ENCODE measurements around the gene FBLN1. TPM values are rescaled to one million over a fixed set of nuclear protein-coding genes. Genes with fewer than 3 reads are reported as not detected.

FBLN1 gene
- total and polyA plus RNA-seq, 11 donors: 22.4 to 239 (median 44.7) TPM

- Histone ChIP-seq H3K4me3 (peak overlapping the region in 8 of 12 donors; percentile 9 to 43 (median 31)), H3K9me3 (peaks cover 0 to 6% (median 0%) of the 10 kb centered on the region in 12 donors), H3K27me3 (no peaks in the 10 kb centered on the region), H3K27ac (peak overlapping the region in 7 of 12 donors; percentile 36 to 78 (median 52)), H3K4me1 (peaks cover 0 to 5% (median 0%) of the 10 kb centered on the region in 12 donors), H3K36me3 (no peaks in the 10 kb centered on the region)
- DNase-seq (peak in 4 of 5 donors; percentile 45 to 83 (median 53)), ATAC-seq (peak; percentile 62 to 87 (median 80))
- TF ChIP-seq CTCF (IDR thresholded peaks at IDR 0.05): no peak
- no peak for TF ChIP-seq POLR2A (IDR thresholded peaks at IDR 0.05)
- intact Hi-C loops (cut with DNase I): no loop called here
- WGBS, 4 donors: 52 to 67% (median 54%) methylated on average over 15 of the region's 15 CpGs
Observed at GRCh38 chr22:45612451-45612901, 109.8 kb downstream of the FBLN1 start.

- TF ChIP-seq POLR2A (IDR thresholded peaks at IDR 0.05): no peak
- TF ChIP-seq CTCF (IDR thresholded peaks at IDR 0.05): no peak
- DNase-seq (no peak), ATAC-seq (peak in 2 of 4 donors; percentile 23 to 31)
- peaks cover 0 to 6% (median 0%) of the 10 kb centered on the region in 12 donors for H3K9me3 ChIP-seq
- peak overlapping the region in 7 of 12 donors; percentile 9 to 43 (median 32) for H3K4me3 ChIP-seq
- peak overlapping the region in 7 of 12 donors; percentile 36 to 78 (median 52) for H3K27ac ChIP-seq
- no peaks in the 10 kb centered on the region for H3K27me3 ChIP-seq
- intact Hi-C loops (cut with DNase I): no loop called here
- H3K36me3 ChIP-seq: no peaks in the 10 kb centered on the region
- peaks cover 0 to 5% (median 0%) of the 10 kb centered on the region in 12 donors for H3K4me1 ChIP-seq
- WGBS, 4 donors: 57 to 66% (median 63%) methylated on average over 15 of the region's 15 CpGs
Observed at GRCh38 chr22:45612940-45613339, 110.3 kb downstream of the FBLN1 start.

GRCh38 chr22:45615364-45615763, 112.7 kb downstream of the FBLN1 start:
- no peak for ATAC-seq
- 64 to 84% (median 77%) methylated on average over 3 of the region's 3 CpGs for WGBS, 4 donors
- no peaks in the 10 kb centered on the region for H3K27me3 ChIP-seq
- TF ChIP-seq CTCF (IDR thresholded peaks at IDR 0.05): no peak
- no peak for TF ChIP-seq POLR2A (IDR thresholded peaks at IDR 0.05)
- DNase-seq: no peak
- H3K9me3 ChIP-seq: peaks cover 0 to 15% (median 0%) of the 10 kb centered on the region in 12 donors
- H3K27ac ChIP-seq: no peak overlapping the region
- intact Hi-C loops (cut with DNase I): no loop called here
- no peaks in the 10 kb centered on the region for H3K36me3 ChIP-seq
- peaks cover 0 to 5% (median 0%) of the 10 kb centered on the region in 12 donors for H3K4me1 ChIP-seq
- H3K4me3 ChIP-seq: no peak overlapping the region

- no peaks in the 10 kb centered on the region for H3K27me3 ChIP-seq
- H3K36me3 ChIP-seq: no peaks in the 10 kb centered on the region
- intact Hi-C loops (cut with DNase I): no loop called here
- 86 to 92% (median 90%) methylated on average over 2 of the region's 2 CpGs for WGBS, 4 donors
- no peak overlapping the region for H3K4me3 ChIP-seq
- H3K9me3 ChIP-seq: peaks cover 0 to 15% (median 0%) of the 10 kb centered on the region in 12 donors
- DNase-seq: no peak
- ATAC-seq: no peak
- no peak for TF ChIP-seq POLR2A (IDR thresholded peaks at IDR 0.05)
- no peak for TF ChIP-seq CTCF (IDR thresholded peaks at IDR 0.05)
- H3K4me1 ChIP-seq: peaks cover 0 to 5% (median 0%) of the 10 kb centered on the region in 12 donors
- no peak overlapping the region for H3K27ac ChIP-seq
Observed at GRCh38 chr22:45616432-45616831, 113.7 kb downstream of the FBLN1 start.
